ENCODE measurements around the gene ADAMTS2. TPM values are rescaled to one million over a fixed set of nuclear protein-coding genes. Genes with fewer than 3 reads are reported as not detected.

The ADAMTS2 gene
- total and polyA plus RNA-seq, 3 donors from 2014 or later: 10.9 to 19.8 (median 13.6) TPM

- H3K27ac ChIP-seq: no peak overlapping the region
- no peak for DNase-seq
- H3K36me3 ChIP-seq (ENCODE audit: low read depth, missing control alignments): no peaks in the 10 kb centered on the region
- TF ChIP-seq POLR2A (IDR thresholded peaks at IDR 0.05): no peak
- TF ChIP-seq, protein P1, sequence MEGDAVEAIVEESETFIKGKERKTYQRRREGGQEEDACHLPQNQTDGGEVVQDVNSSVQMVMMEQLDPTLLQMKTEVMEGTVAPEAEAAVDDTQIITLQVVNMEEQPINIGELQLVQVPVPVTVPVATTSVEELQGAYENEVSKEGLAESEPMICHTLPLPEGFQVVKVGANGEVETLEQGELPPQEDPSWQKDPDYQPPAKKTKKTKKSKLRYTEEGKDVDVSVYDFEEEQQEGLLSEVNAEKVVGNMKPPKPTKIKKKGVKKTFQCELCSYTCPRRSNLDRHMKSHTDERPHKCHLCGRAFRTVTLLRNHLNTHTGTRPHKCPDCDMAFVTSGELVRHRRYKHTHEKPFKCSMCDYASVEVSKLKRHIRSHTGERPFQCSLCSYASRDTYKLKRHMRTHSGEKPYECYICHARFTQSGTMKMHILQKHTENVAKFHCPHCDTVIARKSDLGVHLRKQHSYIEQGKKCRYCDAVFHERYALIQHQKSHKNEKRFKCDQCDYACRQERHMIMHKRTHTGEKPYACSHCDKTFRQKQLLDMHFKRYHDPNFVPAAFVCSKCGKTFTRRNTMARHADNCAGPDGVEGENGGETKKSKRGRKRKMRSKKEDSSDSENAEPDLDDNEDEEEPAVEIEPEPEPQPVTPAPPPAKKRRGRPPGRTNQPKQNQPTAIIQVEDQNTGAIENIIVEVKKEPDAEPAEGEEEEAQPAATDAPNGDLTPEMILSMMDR (IDR thresholded peaks at IDR 0.05): no peak
- no peaks in the 10 kb centered on the region for H3K27me3 ChIP-seq
- no peak overlapping the region for H3K4me3 ChIP-seq
- no peaks in the 10 kb centered on the region for H3K9me3 ChIP-seq
- no peaks in the 10 kb centered on the region for H3K4me1 ChIP-seq
- intact Hi-C loops (cut with DNase I; ENCODE audit: low total_unique reads): no loop called here
- 86 to 87% methylated on average over 6 of the region's 6 CpGs for WGBS, 2 donors
Observed at GRCh38 chr5:179369530-179369884, 24.2 kb upstream of the ADAMTS2 start.

GRCh38 chr5:179368806-179369529, 23.7 kb upstream of the ADAMTS2 start:
- Histone ChIP-seq H3K9me3 (no peaks in the 10 kb centered on the region), H3K27me3 (no peaks in the 10 kb centered on the region), H3K4me1 (no peaks in the 10 kb centered on the region), H3K36me3 (ENCODE audit: low read depth, missing control alignments) (no peaks in the 10 kb centered on the region), H3K4me3 (no peak overlapping the region), H3K27ac (no peak overlapping the region)
- intact Hi-C loops (cut with DNase I; ENCODE audit: low total_unique reads): no loop called here
- WGBS, 2 donors: 89 to 92% methylated on average over 14 to 17 of the region's 17 CpGs
- DNase-seq: no peak
- TF ChIP-seq, protein P1 (IDR thresholded peaks at IDR 0.05): no peak

DNA sequence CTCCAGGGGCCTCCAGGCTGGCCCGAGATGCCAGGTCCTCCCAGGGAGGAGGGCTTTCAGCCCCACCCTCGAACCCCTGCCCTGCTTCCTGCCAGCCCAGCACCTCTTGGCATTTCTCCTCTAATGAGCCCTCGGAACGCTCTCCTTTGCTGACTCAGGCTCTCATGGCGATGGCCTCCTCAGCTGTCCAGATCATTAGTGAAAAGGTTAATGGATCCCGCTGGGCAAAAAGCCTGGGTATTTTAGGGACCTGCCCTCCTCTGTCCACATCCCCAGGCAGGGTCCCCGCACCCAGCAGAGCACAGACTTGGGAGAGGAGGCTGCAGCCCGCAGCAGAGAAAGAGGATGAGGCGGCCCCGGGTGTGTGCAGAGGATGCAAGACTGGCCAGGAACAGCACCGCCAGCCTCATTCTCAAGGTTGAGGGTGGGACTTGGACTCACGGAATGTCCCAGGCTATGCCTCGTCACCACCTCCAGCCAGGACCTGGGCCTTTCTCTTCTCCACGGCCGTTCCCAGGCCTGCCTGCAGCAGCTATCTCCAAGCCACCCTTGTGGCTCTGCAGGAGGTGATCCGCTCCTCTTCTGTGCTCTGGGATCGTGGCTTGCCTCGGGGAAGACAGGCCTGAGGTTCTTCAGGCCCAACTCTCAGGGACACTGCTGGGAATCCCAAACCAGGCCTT, 23.0 kb upstream of the ADAMTS2 start:
- WGBS, 2 donors: 67 to 76% methylated on average over 15 to 18 of the region's 18 CpGs
- H3K9me3 ChIP-seq: no peaks in the 10 kb centered on the region
- intact Hi-C loops (cut with DNase I; ENCODE audit: low total_unique reads): no loop called here
- TF ChIP-seq POLR2A (IDR thresholded peaks at IDR 0.05): no peak
- TF ChIP-seq, protein P1 (IDR thresholded peaks at IDR 0.05): no peak
- no peaks in the 10 kb centered on the region for H3K4me1 ChIP-seq
- H3K4me3 ChIP-seq: no peak overlapping the region
- no peak for DNase-seq
- no peak overlapping the region for H3K27ac ChIP-seq
- no peaks in the 10 kb centered on the region for H3K36me3 ChIP-seq (ENCODE audit: low read depth, missing control alignments)
- H3K27me3 ChIP-seq: no peaks in the 10 kb centered on the region

GRCh38 chr5:179367491-179367890, 22.2 kb upstream of the ADAMTS2 start:
- H3K27me3 ChIP-seq: no peaks in the 10 kb centered on the region
- H3K4me1 ChIP-seq: no peaks in the 10 kb centered on the region
- no peaks in the 10 kb centered on the region for H3K9me3 ChIP-seq
- TF ChIP-seq, protein P1 (IDR thresholded peaks at IDR 0.05): no peak
- no peak for TF ChIP-seq POLR2A (IDR thresholded peaks at IDR 0.05)
- no peak for DNase-seq
- intact Hi-C loops (cut with DNase I; ENCODE audit: low total_unique reads): no loop called here
- H3K4me3 ChIP-seq: no peak overlapping the region
- 82 to 87% methylated on average over 7 to 12 of the region's 12 CpGs for WGBS, 2 donors
- H3K27ac ChIP-seq: no peak overlapping the region
- no peaks in the 10 kb centered on the region for H3K36me3 ChIP-seq (ENCODE audit: low read depth, missing control alignments)
